Measurements from ENCODE around the gene RNF207. TPM values are rescaled to one million over a fixed set of nuclear protein-coding genes. Genes with fewer than 3 reads are reported as not detected.

RNF207 gene
- total RNA-seq, 1 experiment from 2014 or later: 95.4 TPM

DNA sequence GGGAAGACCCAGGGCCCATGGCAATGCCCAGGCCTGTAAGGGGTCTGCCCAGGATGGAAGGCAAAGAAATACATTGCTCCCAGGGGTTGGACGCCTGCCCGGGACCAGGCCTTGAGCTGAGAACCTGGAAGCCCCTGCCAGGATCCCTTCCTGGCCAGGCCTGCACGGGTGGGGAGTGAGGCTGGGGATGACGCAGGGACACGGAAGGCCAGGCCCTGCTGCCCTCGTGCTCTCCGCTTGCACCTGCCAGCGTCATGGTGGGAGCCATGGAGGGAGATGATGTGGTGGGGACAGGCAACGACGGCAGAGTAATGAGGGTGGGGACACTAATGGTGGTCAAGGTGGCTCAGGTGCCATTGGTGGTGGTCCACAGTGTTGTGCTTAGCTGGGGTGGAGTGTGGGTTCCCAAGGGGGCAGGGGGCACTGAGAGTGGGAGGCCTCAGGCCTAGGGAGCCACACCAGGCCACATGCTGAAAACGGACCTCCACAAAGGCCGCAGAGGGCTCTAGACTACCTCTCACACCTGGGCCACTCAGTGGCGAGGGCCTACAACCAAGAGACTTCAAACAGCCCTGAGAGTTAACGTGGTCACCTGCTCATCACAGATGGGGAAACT, 42.4 kb downstream of the RNF207 start:
- H3K9me2 ChIP-seq (replicated peaks; ENCODE audit: low read length): no peaks in the 10 kb centered on the region
- TF ChIP-seq, protein P1, sequence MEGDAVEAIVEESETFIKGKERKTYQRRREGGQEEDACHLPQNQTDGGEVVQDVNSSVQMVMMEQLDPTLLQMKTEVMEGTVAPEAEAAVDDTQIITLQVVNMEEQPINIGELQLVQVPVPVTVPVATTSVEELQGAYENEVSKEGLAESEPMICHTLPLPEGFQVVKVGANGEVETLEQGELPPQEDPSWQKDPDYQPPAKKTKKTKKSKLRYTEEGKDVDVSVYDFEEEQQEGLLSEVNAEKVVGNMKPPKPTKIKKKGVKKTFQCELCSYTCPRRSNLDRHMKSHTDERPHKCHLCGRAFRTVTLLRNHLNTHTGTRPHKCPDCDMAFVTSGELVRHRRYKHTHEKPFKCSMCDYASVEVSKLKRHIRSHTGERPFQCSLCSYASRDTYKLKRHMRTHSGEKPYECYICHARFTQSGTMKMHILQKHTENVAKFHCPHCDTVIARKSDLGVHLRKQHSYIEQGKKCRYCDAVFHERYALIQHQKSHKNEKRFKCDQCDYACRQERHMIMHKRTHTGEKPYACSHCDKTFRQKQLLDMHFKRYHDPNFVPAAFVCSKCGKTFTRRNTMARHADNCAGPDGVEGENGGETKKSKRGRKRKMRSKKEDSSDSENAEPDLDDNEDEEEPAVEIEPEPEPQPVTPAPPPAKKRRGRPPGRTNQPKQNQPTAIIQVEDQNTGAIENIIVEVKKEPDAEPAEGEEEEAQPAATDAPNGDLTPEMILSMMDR (conservative IDR thresholded peaks at IDR 0.05; ENCODE audit: low read depth, low read length): no peak
- no peak for TF ChIP-seq EZH2 (IDR thresholded peaks at IDR 0.05; ENCODE audit: low read length, unreplicated experiment)
- peak overlapping the region; percentile 67 for H3K27ac ChIP-seq (ENCODE audit: low read length)
- DNase-seq (no peak), ATAC-seq (no peak)
- intact Hi-C loops (cut with micrococcal nuclease): loop anchor here (5.0 kb wide), 1 partner anchor 41 kb away; the partner anchor contains the start of gene RNF207
- H3K9me3 ChIP-seq (ENCODE audit: low read length): no peaks in the 10 kb centered on the region
- H3K27me3 ChIP-seq (ENCODE audit: low read length): peaks cover 4% of the 10 kb centered on the region
- H2AFZ ChIP-seq (ENCODE audit: low read length): no peak overlapping the region
- POLR2A ChIA-PET (ENCODE audit: unreplicated experiment): no interaction called here
- CTCF ChIA-PET: no interaction called here
- no peak overlapping the region for H3K4me3 ChIP-seq (ENCODE audit: low read length)
- no peaks in the 10 kb centered on the region for H3K79me2 ChIP-seq (ENCODE audit: low read length)
- H3K9ac ChIP-seq (ENCODE audit: low read length): no peak overlapping the region
- BruUV-seq (replicated peaks): no TSS peak
- H3F3A ChIP-seq (ENCODE audit: low read length, unreplicated experiment): no peaks in the 10 kb centered on the region
- H3K4me2 ChIP-seq (ENCODE audit: low read length): no peak overlapping the region
- peaks cover 21% of the 10 kb centered on the region for H3K4me1 ChIP-seq (ENCODE audit: insufficient read depth, low read length)
- H3K36me3 ChIP-seq (ENCODE audit: low read depth, low read length): no peaks in the 10 kb centered on the region
- no peaks in the 10 kb centered on the region for H4K20me1 ChIP-seq (ENCODE audit: low read length)

DNA sequence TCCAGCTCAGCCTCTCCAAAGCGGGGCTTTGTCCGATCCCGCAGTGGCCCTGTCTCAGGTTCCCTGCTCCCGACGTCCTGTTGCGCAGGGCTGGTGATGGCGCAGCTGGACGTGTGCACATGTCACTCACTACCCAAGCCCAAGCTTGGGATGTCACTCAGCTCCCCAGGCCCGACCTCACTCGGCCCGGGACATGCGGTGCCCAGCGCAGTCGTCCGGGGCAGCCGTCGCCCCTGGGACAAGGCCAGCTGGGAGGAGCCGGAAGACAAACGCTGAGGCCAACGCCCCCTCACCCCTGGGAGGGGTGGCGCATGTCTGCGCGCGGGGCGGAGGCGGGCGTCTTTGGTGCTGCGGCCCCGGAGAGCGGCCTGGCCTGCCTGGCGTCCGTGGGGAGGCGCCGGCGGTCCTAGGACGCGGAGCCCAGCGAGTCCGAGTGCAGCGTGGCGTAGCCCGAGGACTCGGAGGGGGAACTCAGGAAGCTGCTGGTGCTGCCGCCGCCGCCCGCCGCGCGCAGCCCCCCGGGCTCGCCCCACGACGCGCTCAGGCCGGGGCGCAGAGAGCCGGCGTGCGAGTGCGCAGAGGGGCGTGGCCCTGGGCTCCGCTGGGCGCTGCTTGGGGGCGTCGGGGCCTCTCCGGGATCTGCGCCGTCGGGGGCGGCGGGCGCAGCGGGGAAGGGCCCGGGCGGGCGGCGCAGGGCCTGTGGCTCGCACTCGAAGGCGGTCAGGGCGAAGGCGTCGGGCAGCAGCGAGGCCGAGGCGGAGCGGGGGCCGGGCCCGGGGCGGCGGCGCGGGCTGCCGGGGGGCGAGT, 43.2 kb downstream of the RNF207 start:
- Histone ChIP-seq H3K9ac (ENCODE audit: low read length) (no peak overlapping the region), H3K36me3 (ENCODE audit: low read depth, low read length) (peaks cover 1% of the 10 kb centered on the region; the same call in 1 of the 2 replicates), H3K4me3 (ENCODE audit: low read length) (no peak overlapping the region), H3K9me3 (ENCODE audit: low read length) (no peaks in the 10 kb centered on the region), H4K20me1 (ENCODE audit: low read length) (no peaks in the 10 kb centered on the region), H2AFZ (ENCODE audit: low read length) (no peak overlapping the region), H3K27me3 (ENCODE audit: low read length) (no peaks in the 10 kb centered on the region), H3F3A (ENCODE audit: low read length, unreplicated experiment) (no peaks in the 10 kb centered on the region), H3K27ac (ENCODE audit: low read length) (no peak overlapping the region), H3K9me2 (replicated peaks; ENCODE audit: low read length) (no peaks in the 10 kb centered on the region), H3K79me2 (ENCODE audit: low read length) (no peaks in the 10 kb centered on the region), H3K4me2 (ENCODE audit: low read length) (no peak overlapping the region), H3K4me1 (ENCODE audit: insufficient read depth, low read length) (peaks cover 21% of the 10 kb centered on the region)
- CTCF ChIA-PET: no interaction called here
- intact Hi-C loops (cut with micrococcal nuclease): loop anchor here (5.0 kb wide), 1 partner anchor 42 kb away; the partner anchor contains the start of gene RNF207
- DNase-seq: no peak
- TF ChIP-seq EZH2 (IDR thresholded peaks at IDR 0.05; ENCODE audit: low read length, unreplicated experiment) (no peak), EZH2phosphoT487 (IDR thresholded peaks at IDR 0.05; ENCODE audit: borderline replicate concordance, low read length) (no peak)
- TF ChIP-seq, protein P1 (conservative IDR thresholded peaks at IDR 0.05; ENCODE audit: low read depth, low read length): no peak
- no peak for ATAC-seq
- POLR2A ChIA-PET (ENCODE audit: unreplicated experiment): no interaction called here
- no TSS peak for BruUV-seq (replicated peaks)

Measured in PC-3 (cell line).